ENCODE results near the gene CIB1.

GRCh38 chr15:90181776-90182175 is 52.0 kb downstream of the CIB1 start:
- TF ChIP-seq GABPA (IDR thresholded peaks at IDR 0.05; ENCODE audit: low read depth) (no peak), CTCF (IDR thresholded peaks at IDR 0.05; ENCODE audit: insufficient read depth, low read length) (no peak)
